PFSK-1 (cell line): ENCODE measurements around the gene FARS2.

ENCODE experiments used
- POLR2AphosphoS5 ChIP-seq: IDR thresholded peaks from 2 replicates; pipeline ENCODE4 v1.6.1; 2012; ENCODE audit warnings: low read depth, mild to moderate bottlenecking, control low read depth, low read length, moderate library complexity
- TAF1 ChIP-seq: IDR thresholded peaks from 2 replicates; pipeline ENCODE4 v1.6.1; 2012; ENCODE audit warnings: low read length, control low read depth, borderline replicate concordance; ENCODE audit not compliant: insufficient read depth
- TF ChIP-seq, protein P1 (sequence below), 2 experiments: IDR thresholded peaks; 2 replicates each; pipeline versions ENCODE4 v1.6.1 to v1.8.0; 2011 to 2012; ENCODE audit warnings: low read depth in 2 of 2, low read length in 2 of 2, control low read depth in 1 of 2, inconsistent platforms in 1 of 2, mild to moderate bottlenecking in 1 of 2, moderate library complexity in 1 of 2; ENCODE audit not compliant: insufficient read depth in 1 of 2

DNA sequence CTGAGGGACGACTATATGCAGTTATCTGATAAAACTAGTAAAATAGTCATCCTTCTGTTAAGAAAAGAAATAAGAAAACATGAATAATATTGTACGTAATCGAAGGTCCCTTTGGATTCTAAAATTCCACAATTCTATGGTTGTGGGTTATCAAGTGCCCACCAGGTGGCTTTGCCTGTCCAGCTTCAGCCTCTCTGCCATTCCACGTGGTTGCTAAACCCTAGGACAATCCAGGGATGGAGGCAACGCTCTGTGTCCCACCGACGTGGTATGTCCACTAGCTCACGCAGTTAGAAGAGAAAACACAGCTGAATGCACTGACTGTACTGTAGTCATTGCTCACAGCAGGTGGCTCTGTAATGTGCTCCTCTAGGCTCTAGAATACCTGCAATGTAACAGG, 349.3 kb downstream of the FARS2 start:
- TF ChIP-seq POLR2AphosphoS5 = no peak
- no peak for TF ChIP-seq TAF1
- TF ChIP-seq, protein P1, sequence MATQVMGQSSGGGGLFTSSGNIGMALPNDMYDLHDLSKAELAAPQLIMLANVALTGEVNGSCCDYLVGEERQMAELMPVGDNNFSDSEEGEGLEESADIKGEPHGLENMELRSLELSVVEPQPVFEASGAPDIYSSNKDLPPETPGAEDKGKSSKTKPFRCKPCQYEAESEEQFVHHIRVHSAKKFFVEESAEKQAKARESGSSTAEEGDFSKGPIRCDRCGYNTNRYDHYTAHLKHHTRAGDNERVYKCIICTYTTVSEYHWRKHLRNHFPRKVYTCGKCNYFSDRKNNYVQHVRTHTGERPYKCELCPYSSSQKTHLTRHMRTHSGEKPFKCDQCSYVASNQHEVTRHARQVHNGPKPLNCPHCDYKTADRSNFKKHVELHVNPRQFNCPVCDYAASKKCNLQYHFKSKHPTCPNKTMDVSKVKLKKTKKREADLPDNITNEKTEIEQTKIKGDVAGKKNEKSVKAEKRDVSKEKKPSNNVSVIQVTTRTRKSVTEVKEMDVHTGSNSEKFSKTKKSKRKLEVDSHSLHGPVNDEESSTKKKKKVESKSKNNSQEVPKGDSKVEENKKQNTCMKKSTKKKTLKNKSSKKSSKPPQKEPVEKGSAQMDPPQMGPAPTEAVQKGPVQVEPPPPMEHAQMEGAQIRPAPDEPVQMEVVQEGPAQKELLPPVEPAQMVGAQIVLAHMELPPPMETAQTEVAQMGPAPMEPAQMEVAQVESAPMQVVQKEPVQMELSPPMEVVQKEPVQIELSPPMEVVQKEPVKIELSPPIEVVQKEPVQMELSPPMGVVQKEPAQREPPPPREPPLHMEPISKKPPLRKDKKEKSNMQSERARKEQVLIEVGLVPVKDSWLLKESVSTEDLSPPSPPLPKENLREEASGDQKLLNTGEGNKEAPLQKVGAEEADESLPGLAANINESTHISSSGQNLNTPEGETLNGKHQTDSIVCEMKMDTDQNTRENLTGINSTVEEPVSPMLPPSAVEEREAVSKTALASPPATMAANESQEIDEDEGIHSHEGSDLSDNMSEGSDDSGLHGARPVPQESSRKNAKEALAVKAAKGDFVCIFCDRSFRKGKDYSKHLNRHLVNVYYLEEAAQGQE (IDR thresholded peaks at IDR 0.05; ENCODE audit: insufficient read depth in 1 of 2, low read depth in 2 of 2, low read length in 2 of 2) = no peak
